Measurements from ENCODE around the gene ELN. TPM values are rescaled to one million over a fixed set of nuclear protein-coding genes. Genes with fewer than 3 reads are reported as not detected.
"Not testable (repeated sequence)": the region's sequence is repeated elsewhere in the genome, so short reads cannot be mapped to it uniquely, and the experiment has no call there.

ELN gene
- total and polyA plus RNA-seq, 2 of the 4 experiments (the other 2 are of a cell fraction): 2.2 to 14.3 TPM

GRCh38 chr7:73978661-73979563 is 49.1 kb upstream of the ELN start (continued):
- peak; percentile 31; the same call in 1 of the 2 replicates for TF ChIP-seq RAD21 (IDR thresholded peaks at IDR 0.05; ENCODE audit: low read length)
- TF ChIP-seq MAZ (IDR thresholded peaks at IDR 0.05; ENCODE audit: borderline replicate concordance, low read depth, low read length): no peak

GRCh38 chr7:73979656-73980055 is 48.3 kb upstream of the ELN start:
- peak overlapping the region; percentile 16 for H2AK9ac ChIP-seq (replicated peaks; ENCODE audit: low read depth, low read length, poor library complexity)
- H4K8ac ChIP-seq (ENCODE audit: low read depth in 2 of 2, low read length in 2 of 2); H2BK5ac ChIP-seq (ENCODE audit: low read depth, low read length, poor library complexity, severe bottlenecking); POLR2A ChIA-PET (ENCODE audit: unreplicated experiment); H3K9me1 ChIP-seq (ENCODE audit: insufficient read depth, low read length); H3K4me2 ChIP-seq (ENCODE audit: low read depth, low read length); H3K4me3 ChIP-seq (ENCODE audit: insufficient read depth, low read depth, low read length); H3K9ac ChIP-seq (ENCODE audit: low read depth, low read length); H3K56ac ChIP-seq (ENCODE audit: extremely low read depth, insufficient read depth, low read length); H3K4me1 ChIP-seq (ENCODE audit: control insufficient read depth, insufficient read depth, low read length); intact Hi-C loops (cut with micrococcal nuclease); in situ Hi-C loops (cut with MboI; ENCODE audit: low sequenced_read_pairs); H3K9me3 ChIP-seq (ENCODE audit: control insufficient read depth, insufficient read depth, low read length); H2AFZ ChIP-seq (replicated peaks; ENCODE audit: low read length, poor library complexity); H3K4ac ChIP-seq (ENCODE audit: low read depth, low read length); H3K18ac ChIP-seq (ENCODE audit: low read depth, low read length); H3K27ac ChIP-seq (ENCODE audit: insufficient read depth, low read length); H3K27me3 ChIP-seq (ENCODE audit: control insufficient read depth, insufficient read depth, low read length); ATAC-seq (ENCODE audit: low read depth); BruUV-seq (replicated peaks); H4K20me1 ChIP-seq (ENCODE audit: insufficient read depth, low read length); H2BK15ac ChIP-seq (ENCODE audit: low read depth, low read length); H3K23ac ChIP-seq (ENCODE audit: low read depth, low read length); H3K79me1 ChIP-seq (ENCODE audit: low read depth in 1 of 2, low read length in 2 of 2); H4K91ac ChIP-seq (ENCODE audit: insufficient read depth, low read depth, low read length); H2AK5ac ChIP-seq (ENCODE audit: low read depth, low read length); H4K5ac ChIP-seq (ENCODE audit: low read depth, low read length); dilution Hi-C loops (cut with HindIII; ENCODE audit: low sequenced_read_pairs, unreplicated experiment); H3K14ac ChIP-seq (replicated peaks; ENCODE audit: low read depth, low read length); H3K36me3 ChIP-seq (ENCODE audit: control insufficient read depth, insufficient read depth, low read length); H2BK120ac ChIP-seq (ENCODE audit: low read depth, low read length); H2BK20ac ChIP-seq (ENCODE audit: low read depth, low read length); DNase-seq: not testable (repeated sequence)
- no CpG with 5 or more reads among the region's 9 CpGs for WGBS, 2 experiments (ENCODE audit: extremely low coverage in 2 of 2, insufficient read length in 1 of 2)
- CTCF ChIA-PET: interaction anchor here (1.3 kb wide), 1 partner anchor 46 kb away, joined by 3 read pairs; no protein-coding TSS in a partner anchor

Measured in IMR-90 (cell line).